ENCODE data around the gene KRTAP4-5.

Gene KRTAP4-5

GRCh38 chr17:41186872-41187271 lies 37.2 kb upstream of the KRTAP4-5 start:
- Histone ChIP-seq H3K27me3 (ENCODE audit: insufficient read depth, poor library complexity, severe bottlenecking) (peaks cover 2% of the 10 kb centered on the region), H3K4me3 (replicated peaks; ENCODE audit: insufficient read depth, low read length) (no peak overlapping the region), H3K27ac (replicated peaks) (no peak overlapping the region)
- no peak for DNase-seq (ENCODE audit: low read depth in 1 of 2, low spot score in 1 of 2)
- TF ChIP-seq REST (IDR thresholded peaks at IDR 0.05; ENCODE audit: insufficient replicate concordance, low read depth) (peak; percentile 60), SPI1 (IDR thresholded peaks at IDR 0.05; ENCODE audit: borderline replicate concordance, low read depth) (no peak)

GRCh38 chr17:41185001-41185400 lies 35.4 kb upstream of the KRTAP4-5 start:
- TF ChIP-seq GABPA (IDR thresholded peaks at IDR 0.05; ENCODE audit: low read depth) = no peak
- no peak for TF ChIP-seq SPI1 (IDR thresholded peaks at IDR 0.05; ENCODE audit: borderline replicate concordance, low read depth)
- TF ChIP-seq REST (IDR thresholded peaks at IDR 0.05; ENCODE audit: insufficient replicate concordance, low read depth) = no peak
- no peak for TF ChIP-seq POLR2AphosphoS5 (IDR thresholded peaks at IDR 0.05; ENCODE audit: low read depth)
- TF ChIP-seq CTCF (IDR thresholded peaks at IDR 0.05; ENCODE audit: insufficient read depth, low read length) = no peak
- Histone ChIP-seq H3K4me3 (replicated peaks; ENCODE audit: insufficient read depth, low read length) (no peak overlapping the region), H3K27ac (replicated peaks) (no peak overlapping the region), H3K27me3 (ENCODE audit: insufficient read depth, poor library complexity, severe bottlenecking) (peaks cover 2% of the 10 kb centered on the region)
- no peak for DNase-seq (ENCODE audit: low read depth in 1 of 2, low spot score in 1 of 2)

GRCh38 chr17:41184480-41184961 lies 34.9 kb upstream of the KRTAP4-5 start, which contains the start of gene KRTAP4-1:
KRTAP4-1 (minus strand) TSS chr17:41184911; CDS start chr17:41184854, 57 bp downstream.
- no peak for DNase-seq (ENCODE audit: low read depth in 1 of 2, low spot score in 1 of 2)
- Histone ChIP-seq H3K27me3 (ENCODE audit: insufficient read depth, poor library complexity, severe bottlenecking) (peaks cover 2% of the 10 kb centered on the region), H3K4me3 (replicated peaks; ENCODE audit: insufficient read depth, low read length) (no peak within 1 kb of the TSS), H3K27ac (replicated peaks) (no peak within 1 kb of the TSS)
- TF ChIP-seq CTCF (IDR thresholded peaks at IDR 0.05; ENCODE audit: insufficient read depth, low read length) (no peak), REST (IDR thresholded peaks at IDR 0.05; ENCODE audit: insufficient replicate concordance, low read depth) (no peak), POLR2AphosphoS5 (IDR thresholded peaks at IDR 0.05; ENCODE audit: low read depth) (no peak), SPI1 (IDR thresholded peaks at IDR 0.05; ENCODE audit: borderline replicate concordance, low read depth) (no peak)
